Activated CD4-positive, alpha-beta T cell treated with anti-CD3 and anti-CD28 coated beads for 24 hours (primary cell): Measurements from ENCODE around the gene COMMD10.

Experiments
- DNase-seq, 2 donors: peaks; one replicate each; pipeline ENCODE4 v3.0.0-alpha.2; 2020; ENCODE audit warnings: low read depth in 2 of 2

The COMMD10 gene

DNA sequence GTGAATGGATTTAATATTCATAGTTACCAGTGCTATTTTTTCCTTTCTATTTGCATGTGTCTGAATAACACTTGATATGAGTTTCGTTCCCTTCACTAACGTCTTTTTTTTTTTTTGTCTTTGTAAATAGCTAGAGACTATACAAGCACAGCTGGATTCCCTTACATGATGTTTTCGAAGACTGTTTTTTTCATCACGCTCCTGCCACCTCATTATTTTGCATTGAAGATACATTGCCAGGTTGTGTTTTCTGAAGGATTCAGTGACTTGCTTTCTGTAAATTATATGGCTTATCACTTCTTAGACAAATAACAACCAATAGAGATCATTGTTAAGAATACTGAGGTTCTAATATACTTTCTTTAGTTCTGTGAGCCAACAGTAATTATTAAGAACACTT is 207.5 kb downstream of the COMMD10 start:
- DNase-seq = no peak

DNA sequence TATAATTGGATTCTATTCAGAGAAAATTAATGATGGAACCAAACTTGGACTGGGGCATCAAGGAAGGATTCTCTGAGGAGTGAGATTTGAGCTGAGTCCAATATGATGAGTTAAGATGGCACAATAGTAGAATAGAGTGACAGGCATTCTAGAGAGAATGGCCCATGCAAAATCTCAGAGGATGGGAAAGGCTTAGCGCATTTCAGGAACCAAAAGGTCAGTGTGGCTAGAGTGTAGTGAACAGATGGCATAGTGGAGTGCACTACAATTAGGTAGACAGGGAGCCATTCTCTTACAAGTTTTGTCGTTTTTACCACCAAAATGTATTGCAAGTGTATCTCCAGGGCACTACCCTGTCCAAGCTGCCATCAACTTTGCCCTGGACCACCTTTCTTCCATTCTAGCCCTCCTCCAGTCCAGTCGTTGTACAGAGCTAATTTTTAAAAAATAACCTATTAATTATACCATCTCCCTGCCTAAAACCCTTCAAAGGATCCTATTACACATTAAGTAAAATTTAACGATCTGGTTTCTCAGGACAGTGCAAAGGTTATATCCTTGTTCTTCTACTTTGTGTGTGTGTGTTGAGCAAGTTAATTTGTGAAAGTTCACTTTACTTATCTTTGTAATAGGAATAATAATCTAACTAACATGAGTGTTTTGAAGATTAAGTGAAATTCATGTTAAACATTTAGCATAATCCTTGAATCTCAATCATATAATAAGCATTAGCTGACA is 211.7 kb downstream of the COMMD10 start:
- no peak for DNase-seq

DNA sequence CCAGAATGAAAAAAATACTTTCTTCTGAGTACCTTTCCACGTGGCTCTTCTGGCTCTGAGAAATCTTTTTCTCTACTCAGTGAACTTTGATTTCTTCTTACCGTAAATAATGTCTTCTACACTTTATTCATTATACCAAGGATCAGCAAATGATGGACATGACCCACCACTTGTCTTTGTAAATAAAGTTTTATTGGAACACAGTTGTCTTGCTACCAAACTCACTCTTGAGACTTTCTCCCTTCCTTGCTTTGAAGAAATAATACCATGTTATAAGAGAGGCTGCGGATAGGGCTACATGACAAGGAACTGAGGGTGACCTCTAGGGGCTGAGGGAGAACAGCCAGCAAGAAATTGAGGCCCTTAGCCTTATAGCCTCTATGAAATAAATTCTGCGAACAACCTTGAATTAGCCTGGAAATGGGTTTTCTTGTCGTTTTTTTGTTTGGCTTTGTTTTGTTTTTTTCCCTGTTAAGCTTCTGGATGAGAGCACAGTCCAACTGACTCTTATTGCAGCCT is 212.5 kb downstream of the COMMD10 start:
- DNase-seq = no peak

DNA sequence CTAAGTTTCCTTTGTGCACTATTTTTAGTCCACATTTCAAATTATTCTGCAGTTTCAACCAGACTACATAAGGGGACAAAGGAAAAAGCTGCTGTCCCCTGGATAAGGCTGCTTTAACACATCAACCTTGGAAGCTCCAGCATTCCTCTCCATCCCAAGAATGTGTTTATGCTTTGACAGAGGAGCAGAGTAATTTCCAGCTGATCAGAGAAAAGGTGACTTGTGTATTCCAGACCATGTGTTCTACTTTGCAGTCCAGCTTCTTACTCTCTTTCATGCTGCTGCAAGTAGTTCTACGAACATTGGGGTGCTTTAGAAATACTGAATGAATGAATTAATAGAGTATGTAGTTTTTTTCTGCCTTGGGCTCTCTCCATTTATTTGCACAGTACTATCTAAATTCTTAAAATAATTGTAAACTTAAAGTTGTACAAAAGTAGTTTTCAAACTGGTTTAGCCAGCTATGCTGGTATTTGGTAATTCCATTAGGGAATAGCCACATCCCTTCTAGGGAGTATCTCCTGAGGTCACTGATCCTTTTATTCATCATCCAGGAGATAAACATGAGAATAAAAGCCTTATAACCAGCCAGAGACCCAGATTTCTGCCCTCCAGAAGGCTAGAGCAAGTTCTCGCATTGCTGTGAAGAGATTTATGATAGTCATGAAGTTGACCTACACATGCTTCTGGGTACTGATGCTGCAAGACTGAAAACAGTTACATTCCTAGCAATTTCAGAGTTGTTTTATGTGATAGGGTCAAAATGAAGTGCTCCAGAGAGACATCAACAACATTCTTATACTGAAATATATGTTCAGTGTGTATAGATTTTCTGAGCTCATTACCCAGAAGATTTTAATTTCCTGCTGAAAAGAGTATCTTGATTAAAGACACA is 215.2 kb downstream of the COMMD10 start:
- no peak for DNase-seq

DNA sequence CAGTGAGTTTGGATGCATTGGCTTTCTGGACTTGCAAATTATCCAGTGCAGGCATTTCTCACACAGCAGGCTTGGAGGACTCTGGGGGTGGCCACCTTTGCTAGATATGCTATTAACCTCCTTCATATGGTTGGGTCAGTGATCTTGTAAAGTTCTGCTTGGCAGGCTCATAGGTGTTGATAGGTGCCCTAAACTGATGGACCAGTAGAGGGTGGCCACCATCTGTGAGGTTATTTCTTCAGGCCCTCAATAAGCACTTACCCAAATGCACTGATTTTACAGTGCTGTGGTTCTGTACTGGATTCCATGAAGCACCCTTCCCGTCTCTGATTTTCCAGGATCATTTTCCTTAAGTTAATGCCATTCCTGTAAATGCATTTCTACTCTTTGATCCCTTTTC is 216.3 kb downstream of the COMMD10 start:
- DNase-seq = no peak

DNA sequence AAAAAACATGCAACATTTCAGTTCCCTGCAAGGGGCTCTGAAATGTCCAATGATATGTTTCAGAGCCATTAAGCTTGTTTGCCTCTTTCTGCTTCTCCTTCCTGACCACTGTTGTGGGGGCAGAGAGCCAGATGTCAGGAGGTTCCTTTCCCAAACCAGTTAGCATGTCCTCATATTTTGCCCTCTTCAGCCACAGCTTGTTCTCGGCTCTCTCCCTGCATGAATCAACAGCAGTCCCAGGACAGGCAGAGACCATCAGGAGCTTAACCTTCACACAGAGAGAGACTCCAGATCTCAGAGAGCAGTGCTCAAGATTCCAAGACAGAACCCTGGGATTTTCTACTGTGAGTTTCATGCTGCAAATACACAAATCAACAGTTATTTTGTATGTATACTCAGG is 218.5 kb downstream of the COMMD10 start:
- DNase-seq = no peak

DNA sequence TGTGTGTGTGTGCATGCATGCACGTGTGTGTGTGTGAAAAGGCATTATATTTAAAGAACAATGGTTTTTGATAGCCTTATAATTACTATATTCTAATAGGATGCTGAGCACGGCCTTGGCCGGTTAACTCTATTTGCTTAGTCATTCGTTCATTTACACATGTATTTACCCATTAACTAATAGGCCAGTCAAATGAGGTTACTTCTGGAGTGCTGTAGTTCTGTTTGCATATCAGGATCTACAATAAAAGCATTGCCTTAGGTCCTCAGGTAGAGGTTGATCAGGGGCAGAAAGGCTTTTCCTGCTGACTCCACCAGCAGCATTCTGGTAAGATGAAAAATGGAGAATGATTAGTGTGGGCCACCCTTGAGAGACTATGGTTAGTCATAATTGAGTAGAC is 219.0 kb downstream of the COMMD10 start:
- no peak for DNase-seq

DNA sequence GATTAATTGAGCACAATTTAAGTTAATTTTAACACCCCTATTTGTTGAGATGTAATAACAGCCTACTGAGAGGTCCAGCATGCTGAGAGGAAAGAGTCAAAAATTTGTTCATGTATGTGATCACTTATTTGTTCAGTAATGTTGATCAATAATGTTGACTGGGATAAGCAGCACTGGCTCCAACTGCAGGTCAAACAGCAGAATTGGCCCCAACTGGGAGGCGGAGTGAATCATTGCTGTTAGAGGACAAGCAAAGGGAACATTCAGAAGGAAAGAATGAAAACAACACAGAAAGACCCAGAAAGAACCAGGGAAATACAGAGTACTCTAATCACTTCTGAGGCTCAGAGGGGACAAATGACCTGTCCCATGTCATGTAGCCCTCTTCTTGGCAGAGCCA is 221.1 kb downstream of the COMMD10 start:
- DNase-seq = no peak

DNA sequence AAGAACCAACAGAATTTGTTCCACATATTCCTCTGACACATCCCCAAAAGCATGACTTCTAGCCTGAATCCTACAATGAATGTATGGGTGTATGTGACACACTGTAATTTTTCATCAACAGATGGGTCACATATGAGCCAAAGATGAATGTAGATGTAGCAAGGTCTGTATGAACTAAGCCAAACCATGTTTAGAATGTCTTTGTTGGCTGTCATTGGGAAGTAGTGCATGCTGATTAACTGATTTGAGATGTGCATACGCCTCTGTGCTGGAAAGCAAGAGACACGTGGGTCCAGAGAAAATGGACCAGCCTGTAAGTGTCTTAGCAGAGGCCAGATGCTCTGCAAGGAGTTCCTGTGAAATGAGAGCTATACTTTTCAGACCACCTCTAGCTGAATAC is 222.0 kb downstream of the COMMD10 start:
- no peak for DNase-seq

DNA sequence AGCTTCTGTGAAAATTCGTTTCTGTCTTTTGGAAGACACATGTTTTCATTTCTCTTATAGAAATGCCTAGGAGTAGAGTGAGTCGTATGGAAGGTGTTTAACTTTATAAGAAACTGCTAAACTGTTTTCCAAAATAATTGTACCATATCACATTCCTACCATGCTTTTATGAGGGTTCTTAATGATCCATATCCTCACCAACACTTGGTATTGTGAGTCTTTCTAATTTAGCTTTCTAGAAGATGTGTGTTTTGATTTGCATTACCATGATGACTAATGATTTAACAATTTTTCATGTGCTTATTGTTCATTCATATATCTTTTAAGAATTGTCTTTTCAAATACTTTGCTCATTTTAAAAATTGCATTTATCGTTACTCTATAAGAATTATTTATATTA is 223.6 kb downstream of the COMMD10 start:
- no peak for DNase-seq

DNA sequence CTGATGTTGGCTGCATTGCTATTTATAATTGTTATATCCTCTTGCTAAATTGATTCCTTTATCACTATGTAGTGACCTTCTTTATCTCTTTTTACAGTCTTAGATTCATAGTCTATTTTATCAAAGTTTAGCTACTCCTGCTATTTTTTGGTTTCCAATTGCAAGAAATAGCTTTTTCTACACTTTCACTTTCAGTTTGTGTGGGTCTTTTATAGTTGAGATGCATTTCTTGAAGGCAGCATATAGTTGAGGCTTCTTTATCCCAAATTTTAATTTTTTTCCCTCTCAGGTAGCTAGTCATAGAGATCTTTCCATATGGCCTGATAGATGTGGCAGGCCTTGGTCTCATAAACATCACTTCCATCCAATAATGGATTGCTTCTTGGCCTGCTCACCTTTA is 228.5 kb downstream of the COMMD10 start:
- no peak for DNase-seq

DNA sequence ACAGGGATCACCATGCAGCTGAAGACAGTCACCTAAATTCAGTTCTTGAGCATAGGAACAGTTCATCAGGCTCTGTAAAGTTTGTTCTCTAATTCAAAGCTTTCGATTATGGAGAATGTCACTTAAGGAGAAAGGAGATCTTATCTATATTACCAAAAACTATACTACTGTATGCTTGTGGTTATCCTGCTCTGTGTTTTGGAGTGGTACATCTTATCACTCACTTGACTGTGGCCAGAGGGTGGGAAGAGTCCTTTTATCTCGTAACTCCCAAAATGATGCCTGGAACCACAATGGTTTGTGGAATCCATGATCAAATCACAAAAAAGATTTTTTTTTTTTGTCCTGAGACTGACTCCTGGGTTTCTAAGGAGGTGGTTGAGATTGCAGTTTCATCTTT is 230.7 kb downstream of the COMMD10 start:
- no peak for DNase-seq

DNA sequence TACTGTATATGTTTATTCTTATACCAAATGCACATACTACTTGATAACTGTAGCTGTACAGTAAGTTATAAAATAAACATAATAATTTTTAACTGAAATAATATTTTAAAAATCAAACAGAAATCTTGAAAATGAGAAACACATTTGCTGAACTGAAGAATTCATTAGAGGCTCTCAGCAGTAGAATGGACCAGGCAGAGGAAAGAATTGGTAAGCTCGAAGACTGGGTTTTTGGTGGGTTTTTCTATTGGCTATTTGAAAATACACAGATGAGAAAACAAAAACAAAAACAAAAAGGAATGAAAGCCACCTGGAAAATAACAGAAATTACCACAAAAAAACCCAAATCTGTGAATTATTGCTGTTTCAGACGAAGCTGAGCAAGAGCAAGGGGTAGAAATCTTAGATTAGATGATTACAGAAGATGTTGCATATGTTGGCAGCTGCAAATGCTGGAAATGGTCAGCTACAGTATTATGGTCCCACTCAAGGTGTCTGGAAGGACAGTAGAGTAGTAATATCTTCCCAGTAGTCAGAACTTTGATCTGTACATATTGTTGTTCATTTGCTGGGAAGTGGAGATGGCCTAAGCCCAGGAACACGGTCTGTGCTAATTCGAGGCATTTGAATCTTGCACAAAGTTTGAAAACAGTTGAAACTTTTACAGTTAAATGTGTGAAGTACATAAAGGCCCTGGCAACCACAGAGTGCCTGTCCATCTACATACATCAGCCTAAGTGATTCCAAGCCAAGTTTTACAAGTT is 233.4 kb downstream of the COMMD10 start:
- no peak for DNase-seq

DNA sequence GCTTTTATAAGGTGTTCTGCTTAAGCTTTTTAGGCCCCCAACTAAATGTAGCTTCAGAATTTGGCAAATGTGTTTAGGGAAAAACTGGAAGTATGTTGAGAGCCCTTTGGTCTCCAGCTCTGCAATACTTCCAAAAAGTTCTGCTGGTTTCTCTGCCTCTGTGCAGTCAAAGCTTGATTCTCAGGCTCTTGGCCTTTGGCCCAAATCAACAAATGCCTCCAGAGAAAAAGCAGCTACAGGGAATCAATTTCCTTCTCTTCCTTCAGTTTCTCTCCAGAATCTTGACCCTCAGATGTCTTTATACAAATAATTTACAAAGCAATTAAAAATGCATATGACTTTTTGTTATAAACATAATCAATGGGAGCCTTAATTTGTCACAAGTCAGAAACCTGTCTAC is 235.7 kb downstream of the COMMD10 start:
- no peak for DNase-seq

DNA sequence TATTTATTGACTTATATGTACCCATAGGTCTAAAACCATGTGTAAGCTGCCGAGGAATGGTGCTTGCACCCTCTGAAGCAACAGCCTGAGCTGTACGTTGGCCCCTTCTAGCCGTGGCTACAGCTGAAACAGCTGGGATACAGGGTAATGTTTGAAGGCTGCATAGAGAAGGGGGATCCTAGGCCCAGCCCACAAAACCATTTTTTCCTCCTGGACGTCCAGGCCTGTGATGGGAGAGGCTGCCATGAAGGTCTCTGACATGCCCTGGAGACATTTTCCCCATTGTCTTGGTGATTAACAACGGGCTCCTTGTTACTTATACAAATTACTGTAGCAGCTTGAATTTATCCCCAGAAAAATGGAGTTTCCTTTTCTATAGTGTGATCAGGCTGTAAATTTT is 244.7 kb downstream of the COMMD10 start:
- DNase-seq = no peak

DNA sequence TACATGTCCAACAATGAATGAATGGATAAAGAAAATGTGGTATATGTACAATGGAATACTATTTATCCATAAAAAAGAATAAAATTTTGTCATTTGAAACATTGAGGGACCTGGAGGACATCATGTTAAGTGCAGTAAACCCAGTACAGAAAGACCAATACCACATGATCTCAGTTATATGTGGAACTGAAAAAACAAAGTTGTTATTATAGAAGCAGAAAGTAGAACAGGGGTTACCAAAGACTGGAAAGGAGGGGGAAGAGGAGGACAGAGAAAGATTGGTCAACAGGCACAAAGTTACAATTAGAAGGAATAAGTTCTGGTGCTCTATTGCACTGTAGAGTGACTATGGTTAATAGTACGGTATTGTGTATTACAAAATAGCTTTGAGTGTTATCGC is 256.0 kb downstream of the COMMD10 start:
- no peak for DNase-seq
